IMR-90 (cell line): ENCODE results near the gene MDFI.

Source experiments
- BHLHE40 ChIP-seq: fragments of 150-350 bp; IDR thresholded peaks from 2 replicates; pipeline ENCODE4 v1.6.1; 2016; ENCODE audit warnings: mild to moderate bottlenecking, low read depth, low read length
- CEBPB ChIP-seq: IDR thresholded peaks from 2 replicates; pipeline ENCODE4 v1.6.1; 2012; ENCODE audit warnings: low read depth, low read length, improper control_type of control experiment
- MAZ ChIP-seq: IDR thresholded peaks from 2 replicates; pipeline ENCODE4 v1.6.1; 2012; ENCODE audit warnings: low read depth, mild to moderate bottlenecking, low read length, improper control_type of control experiment, moderate library complexity, borderline replicate concordance
- MXI1 ChIP-seq: IDR thresholded peaks from 2 replicates; pipeline ENCODE4 v1.6.1; 2012; ENCODE audit warnings: low read depth, mild to moderate bottlenecking, low read length, moderate library complexity, borderline replicate concordance
- NFE2L2 ChIP-seq: fragments of 150-350 bp; IDR thresholded peaks from 2 replicates; pipeline ENCODE4 v1.6.1; 2016; ENCODE audit warnings: low read depth, mild to moderate bottlenecking, low read length
- POLR2A ChIP-seq: IDR thresholded peaks from 2 replicates; pipeline ENCODE4 v1.6.1; 2012; ENCODE audit warnings: mild to moderate bottlenecking, low read depth, low read length
- RAD21 ChIP-seq: IDR thresholded peaks from 2 replicates; pipeline ENCODE4 v1.6.1; 2012; ENCODE audit warnings: low read length, improper control_type of control experiment
- SMC3 ChIP-seq: fragments of 150-350 bp; IDR thresholded peaks from 2 replicates; pipeline ENCODE4 v1.6.1; 2016; ENCODE audit warnings: low read depth, mild to moderate bottlenecking, antibody characterized with exemption, low read length, moderate library complexity
- TF ChIP-seq, protein P1 (sequence below): conservative IDR thresholded peaks from 2 replicates; pipeline ENCODE4 v1.5.1; 2012; ENCODE audit warnings: mild to moderate bottlenecking, low read depth, low read length, improper control_type of control experiment
- TF ChIP-seq, protein P2 (sequence below): fragments of 150-350 bp; IDR thresholded peaks from 2 replicates; pipeline ENCODE4 v1.6.1; 2016; ENCODE audit warnings: low read depth, mild to moderate bottlenecking, low read length, moderate library complexity, borderline replicate concordance

DNA sequence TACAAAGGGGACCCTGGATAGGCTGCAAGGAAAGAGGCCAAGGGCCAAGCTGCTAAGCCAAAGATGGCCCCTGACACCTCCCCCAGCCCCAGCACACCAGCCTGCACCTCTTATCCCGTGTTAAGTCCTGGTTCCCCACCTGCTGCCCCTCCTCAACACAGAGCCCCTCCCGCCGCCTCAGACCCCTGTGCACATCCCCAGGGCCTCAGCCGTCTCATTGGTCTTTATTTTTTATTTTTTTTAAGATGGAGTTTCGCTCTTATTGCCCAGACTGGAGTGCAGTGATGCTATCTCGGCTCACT is 37.1 kb upstream of the MDFI start:
- TF ChIP-seq, protein P1, sequence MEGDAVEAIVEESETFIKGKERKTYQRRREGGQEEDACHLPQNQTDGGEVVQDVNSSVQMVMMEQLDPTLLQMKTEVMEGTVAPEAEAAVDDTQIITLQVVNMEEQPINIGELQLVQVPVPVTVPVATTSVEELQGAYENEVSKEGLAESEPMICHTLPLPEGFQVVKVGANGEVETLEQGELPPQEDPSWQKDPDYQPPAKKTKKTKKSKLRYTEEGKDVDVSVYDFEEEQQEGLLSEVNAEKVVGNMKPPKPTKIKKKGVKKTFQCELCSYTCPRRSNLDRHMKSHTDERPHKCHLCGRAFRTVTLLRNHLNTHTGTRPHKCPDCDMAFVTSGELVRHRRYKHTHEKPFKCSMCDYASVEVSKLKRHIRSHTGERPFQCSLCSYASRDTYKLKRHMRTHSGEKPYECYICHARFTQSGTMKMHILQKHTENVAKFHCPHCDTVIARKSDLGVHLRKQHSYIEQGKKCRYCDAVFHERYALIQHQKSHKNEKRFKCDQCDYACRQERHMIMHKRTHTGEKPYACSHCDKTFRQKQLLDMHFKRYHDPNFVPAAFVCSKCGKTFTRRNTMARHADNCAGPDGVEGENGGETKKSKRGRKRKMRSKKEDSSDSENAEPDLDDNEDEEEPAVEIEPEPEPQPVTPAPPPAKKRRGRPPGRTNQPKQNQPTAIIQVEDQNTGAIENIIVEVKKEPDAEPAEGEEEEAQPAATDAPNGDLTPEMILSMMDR, result no peak
- TF ChIP-seq CEBPB, result no peak
- TF ChIP-seq POLR2A, result no peak
- no peak for TF ChIP-seq RAD21
- TF ChIP-seq, protein P2, sequence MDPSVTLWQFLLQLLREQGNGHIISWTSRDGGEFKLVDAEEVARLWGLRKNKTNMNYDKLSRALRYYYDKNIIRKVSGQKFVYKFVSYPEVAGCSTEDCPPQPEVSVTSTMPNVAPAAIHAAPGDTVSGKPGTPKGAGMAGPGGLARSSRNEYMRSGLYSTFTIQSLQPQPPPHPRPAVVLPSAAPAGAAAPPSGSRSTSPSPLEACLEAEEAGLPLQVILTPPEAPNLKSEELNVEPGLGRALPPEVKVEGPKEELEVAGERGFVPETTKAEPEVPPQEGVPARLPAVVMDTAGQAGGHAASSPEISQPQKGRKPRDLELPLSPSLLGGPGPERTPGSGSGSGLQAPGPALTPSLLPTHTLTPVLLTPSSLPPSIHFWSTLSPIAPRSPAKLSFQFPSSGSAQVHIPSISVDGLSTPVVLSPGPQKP, result no peak
- no peak for TF ChIP-seq MAZ
- TF ChIP-seq MXI1, result no peak
- no peak for TF ChIP-seq NFE2L2
- TF ChIP-seq SMC3, result no peak
- TF ChIP-seq BHLHE40, result no peak
